ENCODE measurements around the gene ANKRD34C.

GRCh38 chr15:79329171-79329611, 46.7 kb downstream of the ANKRD34C start:
- TF ChIP-seq CTCF (IDR thresholded peaks at IDR 0.05) (no peak), POLR2A (IDR thresholded peaks at IDR 0.05) (no peak)

Data from uterus (tissue), 2 donors.